A673 (cell line): ENCODE results near the gene TMEM271.

Experiments used
- EZH2 ChIP-seq: fragments of 200-600 bp; sonication (generic); IDR thresholded peaks from 2 replicates; pipeline ENCODE4 v1.6.1; 2017; ENCODE audit warnings: borderline replicate concordance, low read depth, mild to moderate bottlenecking, mixed read lengths, antibody characterized with exemption, low read length; ENCODE audit not compliant: poor library complexity, severe bottlenecking
- TF ChIP-seq, protein P1 (sequence below): fragments of 300-800, 200-600 bp; sonication (generic); conservative IDR thresholded peaks from 2 replicates; pipeline ENCODE4 v1.5.1; 2017; ENCODE audit warnings: low read depth, mild to moderate bottlenecking, antibody characterized with exemption, low read length, moderate library complexity, mixed read lengths

DNA sequence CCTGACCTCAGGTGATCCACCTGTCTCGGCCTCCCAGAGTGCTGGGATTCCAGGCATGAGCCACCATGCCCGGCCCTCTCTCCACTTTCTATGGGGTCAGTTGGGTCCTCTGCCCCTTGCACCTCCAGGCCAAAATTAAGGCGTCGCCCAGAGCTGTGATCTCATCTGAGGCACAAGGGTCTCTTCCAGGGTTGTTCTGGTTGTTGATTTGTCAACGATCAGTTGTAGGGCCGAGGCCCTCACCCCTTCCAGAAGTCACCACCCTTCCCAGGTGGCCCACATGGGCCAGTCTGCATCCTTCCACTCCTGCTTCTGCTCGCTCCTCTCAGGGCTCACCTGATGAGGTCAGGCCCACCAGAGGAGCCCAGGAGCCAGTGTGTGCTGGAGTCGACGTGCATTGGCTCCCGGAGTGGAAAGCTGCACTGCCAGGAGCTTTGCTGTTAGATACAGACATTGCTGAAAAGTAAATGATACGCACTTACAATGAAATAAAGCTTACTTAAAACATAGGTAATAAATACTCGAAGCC lies 14.3 kb upstream of the TMEM271 start:
- TF ChIP-seq, protein P1, sequence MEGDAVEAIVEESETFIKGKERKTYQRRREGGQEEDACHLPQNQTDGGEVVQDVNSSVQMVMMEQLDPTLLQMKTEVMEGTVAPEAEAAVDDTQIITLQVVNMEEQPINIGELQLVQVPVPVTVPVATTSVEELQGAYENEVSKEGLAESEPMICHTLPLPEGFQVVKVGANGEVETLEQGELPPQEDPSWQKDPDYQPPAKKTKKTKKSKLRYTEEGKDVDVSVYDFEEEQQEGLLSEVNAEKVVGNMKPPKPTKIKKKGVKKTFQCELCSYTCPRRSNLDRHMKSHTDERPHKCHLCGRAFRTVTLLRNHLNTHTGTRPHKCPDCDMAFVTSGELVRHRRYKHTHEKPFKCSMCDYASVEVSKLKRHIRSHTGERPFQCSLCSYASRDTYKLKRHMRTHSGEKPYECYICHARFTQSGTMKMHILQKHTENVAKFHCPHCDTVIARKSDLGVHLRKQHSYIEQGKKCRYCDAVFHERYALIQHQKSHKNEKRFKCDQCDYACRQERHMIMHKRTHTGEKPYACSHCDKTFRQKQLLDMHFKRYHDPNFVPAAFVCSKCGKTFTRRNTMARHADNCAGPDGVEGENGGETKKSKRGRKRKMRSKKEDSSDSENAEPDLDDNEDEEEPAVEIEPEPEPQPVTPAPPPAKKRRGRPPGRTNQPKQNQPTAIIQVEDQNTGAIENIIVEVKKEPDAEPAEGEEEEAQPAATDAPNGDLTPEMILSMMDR: no peak
- no peak for TF ChIP-seq EZH2
